Measurements from ENCODE around the gene NDRG3. TPM values are rescaled to one million over a fixed set of nuclear protein-coding genes. Genes with fewer than 3 reads are reported as not detected.

The NDRG3 gene
- total and polyA plus RNA-seq, 2 donors (not counting 3 experiments of a cell fraction or from before 2014, with no cell fraction given): 25.7 to 27.7 TPM

DNA sequence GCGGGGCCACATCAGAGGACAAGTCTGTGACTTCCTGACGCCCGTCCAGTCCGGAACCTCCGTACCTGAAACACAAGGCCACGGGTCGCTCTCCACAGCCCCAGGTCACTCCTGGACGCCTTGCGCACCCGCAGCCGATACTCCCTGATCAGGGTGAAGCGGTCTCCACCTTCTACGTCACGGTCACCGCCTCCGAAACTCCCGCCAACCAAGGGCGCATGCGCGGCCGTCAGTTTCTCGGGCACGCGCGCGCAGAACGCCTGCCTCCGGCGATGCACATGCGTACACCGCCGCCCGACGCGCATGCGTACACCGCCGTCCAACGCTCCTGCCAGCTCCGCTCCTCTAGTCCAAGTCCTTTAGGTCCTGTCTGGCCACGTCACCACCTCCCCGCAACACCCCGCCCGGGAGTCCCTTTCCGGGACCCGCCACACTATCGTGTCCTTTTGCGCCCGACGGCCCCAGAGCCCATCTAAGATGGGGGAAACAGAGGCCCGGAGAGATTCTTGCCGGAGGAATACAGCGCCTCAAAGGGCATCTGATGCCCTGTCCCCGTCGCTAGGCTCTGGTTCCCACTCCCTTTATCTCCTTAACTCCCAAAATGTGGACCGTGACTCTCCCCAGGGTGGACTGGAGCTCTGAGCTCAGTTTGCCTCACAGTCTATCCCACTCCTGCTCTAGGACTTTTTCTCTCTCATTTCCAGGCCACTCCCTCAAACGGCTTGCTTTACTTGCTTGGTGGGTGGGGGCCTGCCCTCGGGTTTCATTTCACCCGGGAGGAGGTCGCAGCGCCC, 27.9 kb upstream of the NDRG3 start, which contains the start of gene DSN1:
Gene DSN1, minus strand, starts transcription at position 167 of the 794 bp plus-strand sequence. CDS start 2,305 bp downstream, outside the sequence.
- TF ChIP-seq GATA2 (IDR thresholded peaks at IDR 0.05; ENCODE audit: insufficient read depth, insufficient read length, low read depth, low read length) (no peak), JUN (IDR thresholded peaks at IDR 0.05; ENCODE audit: borderline replicate concordance, insufficient read depth, insufficient read length, low read depth) (no peak), MYC (IDR thresholded peaks at IDR 0.05; ENCODE audit: low read depth, low read length) (no peak), FOS (IDR thresholded peaks at IDR 0.05; ENCODE audit: borderline replicate concordance, insufficient read depth, low read length) (no peak), CTCF (IDR thresholded peaks at IDR 0.05; ENCODE audit: extremely low read depth in 1 of 2, insufficient read depth in 1 of 2, low read depth in 1 of 2, low read length in 2 of 2) (peak in 1 of 2 donors; percentile 79), POLR2A (IDR thresholded peaks at IDR 0.05; ENCODE audit: low read depth, low read length) (peak; percentile 86), POLR2AphosphoS5 (IDR thresholded peaks at IDR 0.05; ENCODE audit: insufficient read depth, low read depth, low read length) (peak; percentile 88)
- TF ChIP-seq, protein P1, sequence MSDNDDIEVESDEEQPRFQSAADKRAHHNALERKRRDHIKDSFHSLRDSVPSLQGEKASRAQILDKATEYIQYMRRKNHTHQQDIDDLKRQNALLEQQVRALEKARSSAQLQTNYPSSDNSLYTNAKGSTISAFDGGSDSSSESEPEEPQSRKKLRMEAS (IDR thresholded peaks at IDR 0.05; ENCODE audit: insufficient read depth, insufficient read length): peak; percentile 59
- Histone ChIP-seq H3K9me3 (replicated peaks; ENCODE audit: control insufficient read depth, insufficient read depth, low read length) (no peaks in the 10 kb centered on the region), H3K9ac (replicated peaks; ENCODE audit: extremely low read depth, insufficient read depth, low read length) (peak within 1 kb of the TSS; percentile 96), H3K27me3 (ENCODE audit: control insufficient read depth in 2 of 2, insufficient read depth in 2 of 2, low read length in 2 of 2) (no peaks in the 10 kb centered on the region), H2AFZ (ENCODE audit: low read depth, low read length) (peak within 1 kb of the TSS; percentile 55), H3K4me1 (ENCODE audit: control insufficient read depth, extremely low read depth, insufficient read depth, low read length) (peaks cover 17% of the 10 kb centered on the region), H4K20me1 (replicated peaks; ENCODE audit: control insufficient read depth, extremely low read depth, insufficient read depth, low read length) (no peaks in the 10 kb centered on the region), H3K4me3 (replicated peaks in 1 of 3; ENCODE audit: insufficient read depth in 1 of 3, low read depth in 1 of 3, low read length in 3 of 3) (peak within 1 kb of the TSS; percentile 53 to 90 (median 79)), H3K79me2 (ENCODE audit: control insufficient read depth, insufficient read depth, low read length) (peaks cover 14% of the 10 kb centered on the region), H3K9me1 (replicated peaks; ENCODE audit: control insufficient read depth, extremely low read depth, insufficient read depth, low read length) (no peaks in the 10 kb centered on the region), H3K36me3 (ENCODE audit: control insufficient read depth in 2 of 2, extremely low read depth in 1 of 2, insufficient read depth in 2 of 2, low read length in 2 of 2) (peaks cover 0 to 2% of the 10 kb centered on the region in 2 experiments), H3K27ac (ENCODE audit: insufficient read depth, low read depth, low read length) (peak within 1 kb of the TSS; percentile 89), H3K4me2 (ENCODE audit: insufficient read depth, low read length) (peak within 1 kb of the TSS; percentile 98)
- CTCF ChIA-PET: interaction anchor here (0.7 to 2.5 kb wide), 25 partner anchors 14 to 291 kb away, joined by 3 to 18 read pairs (median 5); partner anchors contain the start of genes NDRG3 and RAB5IF
- POLR2A ChIA-PET: interaction anchor here (0.9 to 2.0 kb wide), 2 partner anchors 62 to 168 kb away, joined by 6 to 8 read pairs; partner anchors contain the start of gene RAB5IF
- dilution Hi-C loops (cut with MboI; ENCODE audit: extremely low pct_ligation_motif_present, low sequenced_read_pairs) (no loop called here), intact Hi-C loops (cut with micrococcal nuclease) (loop anchor here (1.0 to 5.0 kb wide), 3 partner anchors 16 to 201 kb away; partner anchors contain the start of gene TGIF2)
- peak; percentile 99 for DNase-seq (ENCODE audit: low read depth, low spot score)
- TSS peak; percentile 86 for BruUV-seq (replicated peaks)
- FAIRE-seq: peak; percentile 85
